Measurements from ENCODE around the gene C2orf69. TPM values are rescaled to one million over a fixed set of nuclear protein-coding genes. Genes with fewer than 3 reads are reported as not detected.

C2orf69 gene
- total RNA-seq, 1 experiment from 2014 or later: 16.4 TPM

DNA sequence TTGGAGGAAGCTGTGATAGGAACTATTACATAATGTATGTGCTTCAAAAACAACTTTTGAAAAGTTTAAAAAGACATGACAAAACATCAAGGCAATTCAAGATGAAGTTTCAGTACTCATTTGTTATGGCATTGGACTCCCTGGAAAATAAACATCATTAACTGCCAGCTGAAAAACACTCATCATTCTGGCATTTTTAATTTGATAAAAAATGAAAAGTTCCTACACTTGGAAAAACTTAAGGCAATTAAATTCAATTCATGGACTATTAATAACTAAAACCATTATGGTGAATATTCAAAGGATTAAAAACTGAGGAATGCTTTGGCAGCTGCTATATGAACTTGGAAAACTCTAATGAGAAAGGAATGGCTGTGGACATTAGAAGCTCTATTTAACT, 35.7 kb downstream of the C2orf69 start:
- no TSS peak for BruUV-seq (replicated peaks)
- ChIA-PET POLR2A (ENCODE audit: low non-redundant PET) (interaction anchor here (0.6 kb wide), 1 partner anchor 104 kb away, joined by 3 read pairs; no protein-coding TSS in a partner anchor), CTCF (no interaction called here)
- Histone ChIP-seq H3K4me1 (ENCODE audit: insufficient read depth, low read length, poor library complexity, severe bottlenecking) (no peaks in the 10 kb centered on the region), H3K36me3 (ENCODE audit: insufficient read depth, low read length, poor library complexity, severe bottlenecking) (peaks cover 16% of the 10 kb centered on the region), H3K27me3 (replicated peaks; ENCODE audit: insufficient read depth, low read depth, low read length, poor library complexity) (no peaks in the 10 kb centered on the region), H3K27ac (ENCODE audit: low read depth, low read length, poor library complexity, severe bottlenecking) (no peak overlapping the region), H3K9me3 (ENCODE audit: low read depth, low read length, poor library complexity, severe bottlenecking) (no peaks in the 10 kb centered on the region), H3K4me3 (ENCODE audit: low read depth, low read length, poor library complexity, severe bottlenecking) (no peak overlapping the region)
- no peak for DNase-seq (ENCODE audit: low spot score)
- TF ChIP-seq CTCF (conservative IDR thresholded peaks at IDR 0.05; ENCODE audit: low read depth, low read length) (no peak), EZH2 (IDR thresholded peaks at IDR 0.05; ENCODE audit: borderline replicate concordance, low read depth, low read length, poor library complexity, severe bottlenecking) (no peak)
- intact Hi-C loops (cut with micrococcal nuclease; ENCODE audit: unreplicated experiment): no loop called here

- intact Hi-C loops (cut with micrococcal nuclease; ENCODE audit: unreplicated experiment): no loop called here
- no peak for TF ChIP-seq CTCF (conservative IDR thresholded peaks at IDR 0.05; ENCODE audit: low read depth, low read length)
- TF ChIP-seq EZH2 (IDR thresholded peaks at IDR 0.05; ENCODE audit: borderline replicate concordance, low read depth, low read length, poor library complexity, severe bottlenecking): no peak
- no peak overlapping the region for H3K4me3 ChIP-seq (ENCODE audit: low read depth, low read length, poor library complexity, severe bottlenecking)
- POLR2A ChIA-PET (ENCODE audit: low non-redundant PET): no interaction called here
- CTCF ChIA-PET: no interaction called here
- DNase-seq (ENCODE audit: low spot score): no peak
- BruUV-seq (replicated peaks): no TSS peak
- peaks cover 4% of the 10 kb centered on the region for H3K4me1 ChIP-seq (ENCODE audit: insufficient read depth, low read length, poor library complexity, severe bottlenecking)
- no peaks in the 10 kb centered on the region for H3K27me3 ChIP-seq (replicated peaks; ENCODE audit: insufficient read depth, low read depth, low read length, poor library complexity)
- H3K27ac ChIP-seq (ENCODE audit: low read depth, low read length, poor library complexity, severe bottlenecking): no peak overlapping the region
- H3K9me3 ChIP-seq (ENCODE audit: low read depth, low read length, poor library complexity, severe bottlenecking): no peaks in the 10 kb centered on the region
- H3K36me3 ChIP-seq (ENCODE audit: insufficient read depth, low read length, poor library complexity, severe bottlenecking): peaks cover 16% of the 10 kb centered on the region
Measured at GRCh38 chr2:199950396-199950795, 39.3 kb downstream of the C2orf69 start.

GRCh38 chr2:199951023-199951422, 39.9 kb downstream of the C2orf69 start:
- H3K27ac ChIP-seq (ENCODE audit: low read depth, low read length, poor library complexity, severe bottlenecking): no peak overlapping the region
- no peak for TF ChIP-seq CTCF (conservative IDR thresholded peaks at IDR 0.05; ENCODE audit: low read depth, low read length)
- TF ChIP-seq EZH2 (IDR thresholded peaks at IDR 0.05; ENCODE audit: borderline replicate concordance, low read depth, low read length, poor library complexity, severe bottlenecking): no peak
- BruUV-seq (replicated peaks): no TSS peak
- no peaks in the 10 kb centered on the region for H3K9me3 ChIP-seq (ENCODE audit: low read depth, low read length, poor library complexity, severe bottlenecking)
- peaks cover 16% of the 10 kb centered on the region for H3K36me3 ChIP-seq (ENCODE audit: insufficient read depth, low read length, poor library complexity, severe bottlenecking)
- ChIA-PET CTCF (no interaction called here), POLR2A (ENCODE audit: low non-redundant PET) (no interaction called here)
- H3K27me3 ChIP-seq (replicated peaks; ENCODE audit: insufficient read depth, low read depth, low read length, poor library complexity): no peaks in the 10 kb centered on the region
- H3K4me3 ChIP-seq (ENCODE audit: low read depth, low read length, poor library complexity, severe bottlenecking): no peak overlapping the region
- DNase-seq (ENCODE audit: low spot score): no peak
- intact Hi-C loops (cut with micrococcal nuclease; ENCODE audit: unreplicated experiment): no loop called here
- peaks cover 4% of the 10 kb centered on the region for H3K4me1 ChIP-seq (ENCODE audit: insufficient read depth, low read length, poor library complexity, severe bottlenecking)
